Stimulated activated memory B cell treated with anti-CD40 and anti-IgM and Interleukin-4, amounts not matched to agents 10 μg/mL and 1 μg/mL and 100 μg/mL, for 72 hours (primary cell): ENCODE results near the gene GIPC3.
"Not testable (repeated sequence)": the region's sequence is repeated elsewhere in the genome, so short reads cannot be mapped to it uniquely, and the experiment has no call there.

Experiments used
- ATAC-seq: fragments of 150-1000 bp; cut with Tn5 transposase; 2 replicates; pipeline ENCODE4 v1.10.0; 2021
- H3K27ac Mint-ChIP-seq: one replicate; pipeline ENCODE4 v1.8.0; 2022; ENCODE audit warnings: mild to moderate bottlenecking, mixed read lengths
- H3K27me3 Mint-ChIP-seq: one replicate; pipeline ENCODE4 v1.8.0; 2022; ENCODE audit warnings: mixed read lengths
- H3K36me3 Mint-ChIP-seq: one replicate; pipeline ENCODE4 v1.8.0; 2022; ENCODE audit warnings: mixed read lengths
- H3K4me1 Mint-ChIP-seq: one replicate; pipeline ENCODE4 v1.8.0; 2022; ENCODE audit warnings: mixed read lengths
- H3K4me3 Mint-ChIP-seq: one replicate; pipeline ENCODE4 v1.8.0; 2022; ENCODE audit warnings: mild to moderate bottlenecking, moderate library complexity, mixed read lengths
- H3K9me3 Mint-ChIP-seq: one replicate; pipeline ENCODE4 v1.8.0; 2022; ENCODE audit warnings: mixed read lengths

Gene GIPC3

DNA sequence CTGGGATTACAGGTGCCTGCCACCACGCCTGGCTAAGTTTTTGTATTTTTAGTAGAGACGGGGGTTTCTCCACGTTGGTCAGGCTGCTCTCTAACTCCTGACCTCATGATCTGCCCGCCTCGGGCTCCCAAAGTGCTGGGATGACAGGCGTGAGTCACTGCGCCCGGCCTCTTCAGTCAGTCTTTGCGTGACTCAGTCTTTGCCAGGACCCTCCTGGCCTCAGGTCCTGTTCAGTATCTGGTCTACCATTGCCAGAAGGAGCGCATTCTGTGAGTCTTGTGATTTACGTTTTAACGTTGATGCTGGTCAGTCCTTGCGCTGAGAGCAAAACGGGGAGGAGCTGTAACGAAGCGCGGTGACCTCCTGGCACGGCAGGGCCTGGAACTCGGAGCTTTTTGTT is 20.1 kb upstream of the GIPC3 start:
- Mint-ChIP-seq H3K36me3 (no peaks in the 10 kb centered on the region), H3K9me3 (no peaks in the 10 kb centered on the region), H3K27ac (no peak overlapping the region), H3K4me1 (no peaks in the 10 kb centered on the region), H3K27me3 (no peaks in the 10 kb centered on the region), H3K4me3 (no peak overlapping the region)
- no peak for ATAC-seq

DNA sequence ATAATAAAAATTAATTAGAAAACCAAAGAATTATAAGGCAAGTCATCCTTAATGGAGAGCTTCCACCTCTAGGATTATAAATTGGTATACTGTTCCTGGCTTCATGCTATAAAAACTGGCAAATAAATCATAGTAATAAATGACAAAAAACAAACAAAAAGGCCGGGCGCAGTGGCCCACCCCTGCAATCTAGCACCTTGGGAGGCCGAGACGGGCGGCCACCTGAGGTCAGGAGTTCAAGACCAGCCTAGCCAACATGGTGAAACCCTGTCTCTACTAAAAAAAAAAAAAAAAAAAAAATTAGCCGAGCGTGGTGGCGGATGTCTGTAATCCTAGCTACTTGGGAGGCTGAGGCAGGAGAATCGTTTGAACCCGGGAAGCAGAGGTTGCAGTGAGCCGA is 15.2 kb upstream of the GIPC3 start:
- H3K27ac Mint-ChIP-seq, ATAC-seq, H3K9me3 Mint-ChIP-seq, H3K4me3 Mint-ChIP-seq, H3K36me3 Mint-ChIP-seq, H3K27me3 Mint-ChIP-seq: not testable (repeated sequence)
- H3K4me1 Mint-ChIP-seq = peaks cover 24% of the 10 kb centered on the region

DNA sequence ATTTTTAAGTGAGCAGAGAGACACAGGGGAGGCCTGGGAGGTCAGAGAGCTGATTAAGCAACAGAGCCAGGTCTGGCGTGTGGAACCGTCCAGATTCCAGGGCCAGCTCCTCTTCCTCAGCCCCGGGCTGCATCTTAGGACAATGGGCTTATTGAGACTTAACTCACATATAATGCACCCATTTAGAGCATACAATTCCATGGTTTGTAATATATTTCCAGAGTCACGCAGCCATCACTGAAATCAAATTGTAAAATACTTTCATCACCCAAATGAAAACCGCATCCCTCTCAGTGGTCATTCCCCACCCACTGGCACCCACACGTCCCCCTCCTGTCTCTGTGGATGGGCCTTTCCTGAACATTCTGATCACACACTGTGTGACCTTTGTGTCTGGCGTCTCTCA is 14.7 kb upstream of the GIPC3 start:
- H3K4me3 Mint-ChIP-seq = no peak overlapping the region
- H3K36me3 Mint-ChIP-seq = peaks cover 9% of the 10 kb centered on the region
- H3K4me1 Mint-ChIP-seq = peaks cover 30% of the 10 kb centered on the region
- no peak overlapping the region for H3K27ac Mint-ChIP-seq
- no peaks in the 10 kb centered on the region for H3K9me3 Mint-ChIP-seq
- no peak for ATAC-seq
- H3K27me3 Mint-ChIP-seq = no peaks in the 10 kb centered on the region

DNA sequence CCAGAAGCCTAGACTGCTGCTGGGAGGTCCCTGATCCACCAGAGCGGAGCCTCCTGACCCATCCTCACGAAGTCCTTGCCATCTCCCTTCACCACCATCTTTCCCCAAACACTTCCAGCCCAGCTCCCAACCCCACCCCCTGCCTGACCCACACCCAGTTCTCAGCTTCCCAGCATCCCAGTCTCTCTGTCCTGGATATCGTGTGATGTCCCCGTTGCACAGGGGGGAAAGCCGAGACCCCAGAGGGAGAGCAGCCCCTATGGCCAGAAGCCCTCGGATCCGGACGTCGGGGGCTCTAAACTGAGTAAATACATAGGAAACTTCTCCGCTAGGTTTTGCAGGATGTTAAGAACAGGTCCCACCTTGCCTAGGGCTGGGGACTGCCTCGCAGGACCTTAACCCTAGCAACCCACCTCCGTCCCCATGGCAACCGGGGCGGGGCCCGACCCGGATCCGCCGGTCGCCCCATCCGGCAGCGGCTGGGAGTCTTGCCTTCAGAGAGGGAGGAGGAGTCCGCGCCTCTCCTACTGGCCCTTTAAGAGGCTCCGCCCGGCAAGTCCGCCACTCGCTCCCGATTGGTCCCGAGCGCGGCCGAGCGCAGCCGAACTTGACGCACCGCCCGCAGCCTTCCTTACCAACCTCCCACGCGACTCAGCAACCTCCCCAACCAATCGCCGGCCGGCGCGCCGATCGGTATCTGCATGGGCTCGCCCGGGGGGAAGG is 13.0 kb upstream of the GIPC3 start:
- peak; percentile 98 for ATAC-seq
- Mint-ChIP-seq H3K27ac (peak overlapping the region; percentile 38), H3K9me3 (no peaks in the 10 kb centered on the region), H3K4me1 (peaks cover 30% of the 10 kb centered on the region), H3K36me3 (peaks cover 21% of the 10 kb centered on the region), H3K27me3 (no peaks in the 10 kb centered on the region), H3K4me3 (peak overlapping the region; percentile 77)

DNA sequence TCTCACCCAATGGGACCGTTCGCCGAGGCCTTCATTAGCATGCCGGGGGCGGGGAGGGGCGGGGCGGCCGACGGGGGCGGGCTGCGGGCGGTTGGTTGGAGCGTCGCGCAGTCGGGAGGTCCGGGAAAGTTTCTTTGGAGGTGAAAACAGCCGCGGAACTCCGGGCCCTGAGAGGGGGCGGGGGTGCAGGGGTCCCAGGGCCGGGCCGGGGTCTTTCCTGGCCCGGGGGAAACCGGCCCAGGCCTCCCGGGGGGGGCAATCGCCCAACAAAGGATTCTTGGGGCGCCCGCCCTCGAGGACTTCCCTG is 12.5 kb upstream of the GIPC3 start, which contains the start of gene HMG20B:
HMG20B (plus strand) TSS at position 90 of the 307 bp plus-strand sequence. CDS start 366 bp downstream, outside the sequence.
- H3K36me3 Mint-ChIP-seq = peaks cover 21% of the 10 kb centered on the region
- peak within 1 kb of the TSS; percentile 60 for H3K27ac Mint-ChIP-seq
- H3K4me3 Mint-ChIP-seq = peak within 1 kb of the TSS; percentile 77
- no peaks in the 10 kb centered on the region for H3K27me3 Mint-ChIP-seq
- ATAC-seq = no peak
- H3K9me3 Mint-ChIP-seq = no peaks in the 10 kb centered on the region
- peaks cover 30% of the 10 kb centered on the region for H3K4me1 Mint-ChIP-seq

DNA sequence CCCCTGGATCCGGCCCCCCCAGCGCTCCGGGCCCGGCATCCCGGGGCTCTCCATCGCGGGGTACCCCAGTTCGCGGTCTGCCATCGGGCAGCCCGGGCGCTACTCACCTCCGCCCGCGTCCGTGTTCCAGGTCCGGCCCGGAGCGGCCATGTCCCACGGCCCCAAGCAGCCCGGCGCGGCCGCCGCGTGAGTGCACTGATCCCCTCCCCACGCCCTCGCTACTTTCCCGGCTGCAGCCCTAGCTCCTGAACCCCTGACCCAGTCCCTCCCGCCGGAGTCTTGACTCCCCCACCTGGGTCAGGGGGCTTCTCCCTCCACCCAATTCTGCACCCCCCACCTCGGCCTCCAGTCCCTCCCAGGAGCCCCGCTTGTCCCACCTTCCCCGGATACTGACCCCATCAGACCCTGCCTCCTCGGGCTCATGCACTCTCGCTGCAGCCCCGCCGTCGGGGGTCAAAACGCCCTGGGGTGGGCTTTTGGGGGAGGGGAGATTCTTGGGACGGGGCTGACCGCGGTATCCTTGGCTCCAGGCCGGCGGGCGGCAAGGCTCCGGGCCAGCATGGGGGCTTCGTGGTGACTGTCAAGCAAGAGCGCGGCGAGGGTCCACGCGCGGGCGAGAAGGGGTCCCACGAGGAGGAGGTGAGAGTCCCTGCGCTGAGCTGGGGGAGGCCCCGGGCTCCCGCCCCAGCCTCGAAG is 12.0 kb upstream of the GIPC3 start:
- H3K4me3 Mint-ChIP-seq = peak overlapping the region; percentile 77

DNA sequence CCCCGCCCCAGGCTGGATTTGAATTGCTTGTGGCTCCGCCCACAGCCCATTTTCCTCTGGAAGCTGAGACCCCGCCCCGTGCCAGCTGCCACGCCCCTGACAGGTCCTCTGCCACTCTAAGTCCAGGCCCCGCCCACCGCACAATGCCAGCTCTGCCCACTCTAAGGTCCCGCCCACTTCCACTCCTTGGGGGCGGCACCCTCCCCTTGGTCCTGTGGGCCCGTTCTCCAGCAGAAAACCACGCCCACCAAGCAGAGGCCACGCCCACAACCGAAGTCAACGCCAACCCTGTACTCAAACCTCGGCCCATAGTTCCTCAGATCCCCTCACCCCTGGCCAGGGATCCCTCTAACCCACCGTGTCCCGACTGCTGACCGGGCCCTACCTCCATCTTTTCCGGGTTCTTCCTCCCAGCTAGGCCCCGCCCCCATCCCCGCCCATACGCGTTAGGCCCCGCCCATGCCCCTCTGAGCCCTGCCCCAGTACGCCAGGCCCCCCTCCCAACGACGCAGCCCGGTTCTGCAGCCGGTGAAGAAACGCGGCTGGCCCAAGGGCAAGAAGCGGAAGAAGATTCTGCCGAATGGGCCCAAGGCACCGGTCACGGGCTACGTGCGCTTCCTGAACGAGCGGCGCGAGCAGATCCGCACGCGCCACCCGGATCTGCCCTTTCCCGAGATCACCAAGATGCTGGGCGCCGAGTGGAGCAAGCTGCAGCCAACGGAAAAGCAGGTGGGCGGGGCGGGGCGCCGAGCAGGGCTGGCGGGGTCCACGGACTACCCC is 11.2 kb upstream of the GIPC3 start:
- no peaks in the 10 kb centered on the region for H3K27me3 Mint-ChIP-seq

More for the DNA sequence above, 12.0 kb upstream of the GIPC3 start:
- no peaks in the 10 kb centered on the region for H3K9me3 Mint-ChIP-seq
- peak; percentile 14 for ATAC-seq
- peaks cover 30% of the 10 kb centered on the region for H3K4me1 Mint-ChIP-seq
- peak overlapping the region; percentile 60 for H3K27ac Mint-ChIP-seq
- H3K27me3 Mint-ChIP-seq = no peaks in the 10 kb centered on the region
- H3K36me3 Mint-ChIP-seq = peaks cover 21% of the 10 kb centered on the region

DNA sequence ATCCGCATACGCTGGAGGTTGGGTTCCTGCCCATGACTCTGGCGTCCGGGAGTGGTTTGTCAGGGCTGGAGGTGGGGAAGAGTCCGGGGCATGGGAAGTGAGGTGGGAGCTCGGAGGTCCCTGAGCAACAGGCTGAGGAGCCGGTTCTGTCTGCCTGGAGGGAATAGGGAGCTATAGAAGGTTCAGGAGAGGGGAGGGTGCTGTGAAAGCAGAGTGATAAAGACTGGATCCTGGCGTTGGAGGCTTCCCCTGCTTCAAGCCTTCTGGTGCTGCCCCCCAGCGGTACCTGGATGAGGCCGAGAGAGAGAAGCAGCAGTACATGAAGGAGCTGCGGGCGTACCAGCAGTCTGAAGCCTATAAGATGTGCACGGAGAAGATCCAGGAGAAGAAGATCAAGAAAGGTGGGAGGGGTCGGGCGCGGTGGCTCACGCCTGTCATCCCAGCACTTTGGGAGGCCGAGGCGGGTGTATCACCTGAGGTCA is 10.0 kb upstream of the GIPC3 start:
- no peaks in the 10 kb centered on the region for H3K27me3 Mint-ChIP-seq
- ATAC-seq = no peak
- H3K36me3 Mint-ChIP-seq = peaks cover 27% of the 10 kb centered on the region
- H3K9me3 Mint-ChIP-seq = no peaks in the 10 kb centered on the region
- H3K27ac Mint-ChIP-seq = no peak overlapping the region
- H3K4me1 Mint-ChIP-seq = peaks cover 30% of the 10 kb centered on the region
- H3K4me3 Mint-ChIP-seq = no peak overlapping the region

More for the DNA sequence above, 11.2 kb upstream of the GIPC3 start:
- H3K36me3 Mint-ChIP-seq = peaks cover 27% of the 10 kb centered on the region
- H3K27ac Mint-ChIP-seq = peak overlapping the region; percentile 60
- peak overlapping the region; percentile 77 for H3K4me3 Mint-ChIP-seq
- ATAC-seq = peak; percentile 27
- no peaks in the 10 kb centered on the region for H3K9me3 Mint-ChIP-seq
- H3K4me1 Mint-ChIP-seq = peaks cover 30% of the 10 kb centered on the region

DNA sequence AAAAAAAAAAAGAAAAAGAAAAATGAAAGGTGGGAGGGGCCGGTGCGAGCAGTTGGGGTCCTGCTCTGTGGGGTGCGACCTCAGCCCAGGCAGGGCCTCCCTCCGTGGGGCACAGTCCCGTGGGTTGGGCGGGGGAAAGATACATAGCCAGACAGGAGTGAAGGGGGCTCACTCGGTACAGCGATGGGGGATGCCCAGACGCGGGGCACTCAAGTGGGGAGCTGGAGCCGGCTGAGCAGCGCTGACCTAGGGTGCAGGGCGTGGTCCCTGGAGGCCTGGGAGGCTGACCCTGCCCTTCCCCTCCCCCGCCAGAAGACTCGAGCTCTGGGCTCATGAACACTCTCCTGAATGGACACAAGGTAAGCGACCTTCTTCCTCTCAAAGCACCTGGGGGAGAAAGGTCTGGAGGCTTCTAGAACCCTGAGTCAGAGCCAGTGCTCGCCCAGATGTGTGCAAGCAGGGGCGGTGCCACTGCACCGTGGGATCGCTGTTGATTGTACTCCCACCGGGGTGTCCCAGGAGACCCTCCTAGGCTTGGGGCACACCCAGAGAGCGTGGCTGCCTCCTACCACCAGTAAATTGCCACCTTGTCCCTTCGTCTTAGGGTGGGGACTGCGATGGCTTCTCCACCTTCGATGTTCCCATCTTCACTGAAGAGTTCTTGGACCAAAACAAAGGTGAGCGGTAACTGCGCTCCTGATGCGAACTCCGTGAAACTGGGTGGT is 9.2 kb upstream of the GIPC3 start:
- Mint-ChIP-seq H3K27ac (no peak overlapping the region), H3K36me3 (peaks cover 27% of the 10 kb centered on the region), H3K9me3 (no peaks in the 10 kb centered on the region), H3K4me1 (peaks cover 30% of the 10 kb centered on the region), H3K4me3 (peak overlapping the region; percentile 63), H3K27me3 (no peaks in the 10 kb centered on the region)
- ATAC-seq = no peak

DNA sequence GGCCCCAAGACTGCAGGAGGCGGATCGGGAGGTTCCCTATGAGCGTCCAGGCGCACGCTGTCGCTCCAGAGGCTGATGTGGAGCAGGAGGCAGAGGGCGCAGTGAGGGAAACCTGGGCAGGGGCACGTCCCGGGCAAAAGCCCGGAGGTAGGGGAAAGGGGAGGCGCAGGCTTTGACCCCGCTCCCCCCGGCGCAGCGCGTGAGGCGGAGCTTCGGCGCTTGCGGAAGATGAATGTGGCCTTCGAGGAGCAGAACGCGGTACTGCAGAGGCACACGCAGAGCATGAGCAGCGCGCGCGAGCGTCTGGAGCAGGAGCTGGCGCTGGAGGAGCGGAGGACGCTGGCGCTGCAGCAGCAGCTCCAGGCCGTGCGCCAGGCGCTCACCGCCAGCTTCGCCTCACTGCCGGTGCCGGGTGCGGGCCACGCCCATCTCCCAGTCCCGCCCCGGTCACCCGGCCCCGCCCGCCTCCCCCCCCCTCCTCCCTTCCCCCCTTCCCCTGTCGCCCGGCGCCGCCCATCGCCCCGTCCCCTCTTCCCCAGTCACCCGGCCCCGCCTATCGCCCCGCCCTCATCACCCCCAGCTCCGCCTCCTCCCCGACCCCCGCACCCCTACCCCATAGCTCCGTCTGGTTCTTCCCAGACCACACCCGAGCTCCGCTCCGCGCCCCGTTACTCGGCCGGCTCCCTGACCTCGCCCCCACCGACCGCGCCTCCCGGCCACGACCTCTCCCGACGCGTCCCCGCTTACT is 8.4 kb upstream of the GIPC3 start:
- Mint-ChIP-seq H3K9me3 (no peaks in the 10 kb centered on the region), H3K27ac (no peak overlapping the region)
- ATAC-seq = no peak

DNA sequence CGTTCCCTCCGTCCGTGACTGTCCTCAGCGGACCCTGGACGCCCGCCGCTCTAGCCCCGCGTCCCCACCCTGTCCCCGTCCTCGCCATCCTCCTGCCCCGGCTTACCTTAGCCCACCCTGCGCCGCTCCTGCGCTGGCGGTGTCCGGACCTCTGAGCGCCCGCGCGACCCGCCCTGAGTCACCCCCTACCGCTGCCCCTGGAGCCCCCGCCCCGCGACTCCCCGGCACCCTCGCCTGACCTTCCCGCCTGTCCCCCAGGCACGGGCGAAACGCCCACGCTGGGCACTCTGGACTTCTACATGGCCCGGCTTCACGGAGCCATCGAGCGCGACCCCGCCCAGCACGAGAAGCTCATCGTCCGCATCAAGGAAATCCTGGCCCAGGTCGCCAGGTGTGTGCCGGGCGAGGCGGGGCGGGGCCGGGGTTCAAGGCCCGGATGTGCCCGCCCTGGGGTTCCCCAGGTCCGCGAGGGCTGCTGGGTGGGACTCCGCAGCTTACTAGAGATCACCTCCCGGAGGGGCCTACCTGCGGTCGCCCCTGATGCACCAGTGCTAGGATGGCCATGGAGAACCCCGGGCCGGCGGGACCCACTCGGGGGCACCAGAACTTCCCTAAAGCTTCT is 7.4 kb upstream of the GIPC3 start:
- peak; percentile 1 for ATAC-seq
- Mint-ChIP-seq H3K9me3 (no peaks in the 10 kb centered on the region), H3K4me1 (peaks cover 19% of the 10 kb centered on the region), H3K27ac (no peak overlapping the region), H3K4me3 (no peak overlapping the region), H3K27me3 (no peaks in the 10 kb centered on the region), H3K36me3 (peaks cover 27% of the 10 kb centered on the region)

More for the DNA sequence above, 8.4 kb upstream of the GIPC3 start:
- no peaks in the 10 kb centered on the region for H3K27me3 Mint-ChIP-seq
- peak overlapping the region; percentile 63 for H3K4me3 Mint-ChIP-seq
- H3K36me3 Mint-ChIP-seq = peaks cover 27% of the 10 kb centered on the region
- H3K4me1 Mint-ChIP-seq = peaks cover 24% of the 10 kb centered on the region

DNA sequence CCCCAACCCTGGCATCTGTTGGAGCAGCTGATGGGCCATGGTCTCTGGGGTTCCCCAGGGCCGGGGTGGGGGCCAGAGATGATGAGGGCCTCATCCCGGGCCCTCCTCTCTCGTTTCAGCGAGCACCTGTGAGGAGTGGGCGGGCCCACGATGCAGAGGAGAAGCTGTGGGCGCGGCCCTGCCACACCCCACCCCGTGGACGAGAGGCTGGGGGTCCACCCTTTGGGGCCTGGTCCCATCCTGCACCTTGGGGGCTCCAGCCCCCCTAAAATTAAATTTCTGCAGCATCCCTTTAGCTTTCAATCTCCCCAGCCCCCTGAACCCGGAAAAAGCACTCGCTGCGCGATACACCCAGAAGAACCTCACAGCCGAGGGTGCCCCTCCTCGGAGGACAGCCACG is 6.9 kb upstream of the GIPC3 start:
- Mint-ChIP-seq H3K27me3 (no peaks in the 10 kb centered on the region), H3K4me1 (peaks cover 17% of the 10 kb centered on the region), H3K4me3 (no peak overlapping the region), H3K27ac (no peak overlapping the region), H3K9me3 (no peaks in the 10 kb centered on the region), H3K36me3 (peaks cover 27% of the 10 kb centered on the region)
- ATAC-seq = no peak

DNA sequence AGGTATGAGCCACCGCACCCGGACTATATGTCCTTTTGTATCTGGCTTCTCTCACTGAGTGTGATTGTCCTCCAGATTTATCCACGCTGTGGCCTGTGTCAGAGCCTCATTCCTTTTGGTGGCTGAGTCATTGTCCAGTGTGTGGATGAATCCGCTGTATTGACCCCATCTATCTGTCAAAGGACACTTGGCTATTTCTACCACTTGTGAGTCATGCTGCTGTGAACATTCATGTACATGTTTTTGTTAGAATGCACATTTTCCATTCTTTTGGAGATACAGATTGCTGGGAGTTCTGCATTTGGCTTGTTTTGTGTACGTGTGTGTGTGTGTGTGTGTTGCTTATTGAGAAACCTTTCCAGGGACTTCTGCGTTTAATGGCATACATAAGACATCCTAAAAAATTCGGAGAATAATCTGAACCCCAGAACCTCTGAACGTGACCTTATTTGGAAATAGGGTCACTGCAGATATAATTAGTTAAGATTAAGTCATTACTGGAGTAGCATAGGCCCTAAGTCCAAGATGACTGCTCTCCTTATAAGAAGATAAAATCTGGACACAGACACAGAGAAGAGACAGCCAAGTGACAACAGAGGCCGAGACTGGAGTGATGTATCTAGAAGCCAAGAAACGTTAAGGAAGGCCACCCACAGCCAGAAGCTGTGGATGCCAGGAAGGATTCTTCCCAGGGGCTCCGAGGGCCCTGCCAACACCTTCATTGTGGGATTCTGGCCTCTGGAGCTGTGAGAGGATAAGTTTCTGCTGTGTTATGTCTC is 4.9 kb upstream of the GIPC3 start:
- Mint-ChIP-seq H3K4me1 (peaks cover 3% of the 10 kb centered on the region), H3K27ac (no peak overlapping the region), H3K36me3 (peaks cover 20% of the 10 kb centered on the region), H3K4me3 (no peak overlapping the region), H3K9me3 (no peaks in the 10 kb centered on the region), H3K27me3 (no peaks in the 10 kb centered on the region)
- no peak for ATAC-seq
